ENCODE measurements around the gene RNF11. TPM values are rescaled to one million over a fixed set of nuclear protein-coding genes. Genes with fewer than 3 reads are reported as not detected.
"Not testable (repeated sequence)": the region's sequence is repeated elsewhere in the genome, so short reads cannot be mapped to it uniquely, and the experiment has no call there.

RNF11 gene
- total RNA-seq, 2 experiments from 2014 or later = 26.4 to 35.5 TPM

DNA sequence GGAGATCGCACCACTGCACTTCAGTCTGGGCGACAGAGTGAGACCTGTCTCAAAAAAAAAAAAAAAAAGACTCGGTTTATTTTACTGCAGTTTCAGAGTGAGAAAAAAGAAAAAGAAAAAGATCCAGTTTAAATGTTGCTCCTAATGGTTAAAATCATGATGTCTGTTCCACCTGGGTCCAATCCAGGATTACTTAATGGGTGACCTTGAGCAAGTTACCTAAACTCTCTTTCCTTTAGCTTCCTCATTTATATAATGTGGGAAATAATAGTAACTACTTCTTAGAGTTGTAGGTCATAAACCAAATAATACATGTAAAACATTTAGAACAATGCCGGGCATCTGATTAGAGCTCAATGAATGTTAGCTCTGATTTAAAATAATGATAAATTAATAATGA lies 19.4 kb upstream of the RNF11 start:
- ATAC-seq (no peak), DNase-seq (no peak)
- no peaks in the 10 kb centered on the region for H3K9me3 Mint-ChIP-seq (ENCODE audit: low read depth)
- no peaks in the 10 kb centered on the region for H3K27me3 Mint-ChIP-seq
- H3K27ac Mint-ChIP-seq = no peak overlapping the region
- no peaks in the 10 kb centered on the region for H3K36me3 Mint-ChIP-seq
- CTCF ChIA-PET = interaction anchor here (0.7 to 2.6 kb wide), 4 partner anchors 9 to 80 kb away, joined by 4 to 10 read pairs (median 4); no protein-coding TSS in a partner anchor
- peaks cover 25% of the 10 kb centered on the region for H3K4me1 Mint-ChIP-seq
- H3K4me3 Mint-ChIP-seq = no peak overlapping the region

DNA sequence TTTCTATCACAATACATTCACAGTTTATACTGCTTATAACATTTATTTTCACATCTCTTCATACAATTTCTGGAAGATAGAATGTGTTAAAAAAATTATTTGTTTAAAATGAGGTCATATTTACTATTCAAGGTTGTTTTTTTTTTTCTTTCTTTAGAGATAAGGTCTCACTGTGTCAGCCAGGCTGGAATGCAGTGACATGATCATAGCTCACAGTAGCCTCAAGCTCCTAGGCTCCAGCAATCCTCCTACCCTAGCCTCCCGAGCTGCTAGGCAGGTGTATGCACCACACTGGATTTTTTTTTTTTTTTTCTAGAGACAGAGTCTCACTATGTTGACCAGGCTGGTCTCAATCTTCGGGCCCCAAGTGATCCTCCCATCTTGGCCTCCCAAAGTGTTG lies 19.0 kb upstream of the RNF11 start:
- H3K4me1 Mint-ChIP-seq = peaks cover 25% of the 10 kb centered on the region
- ATAC-seq (no peak), DNase-seq (no peak)
- CTCF ChIA-PET = interaction anchor here (1.8 to 2.6 kb wide), 2 partner anchors 28 to 80 kb away, joined by 5 to 10 read pairs; no protein-coding TSS in a partner anchor
- no peak overlapping the region for H3K4me3 Mint-ChIP-seq
- H3K9me3 Mint-ChIP-seq (ENCODE audit: low read depth) = peaks cover under 1% of the 10 kb centered on the region
- H3K36me3 Mint-ChIP-seq = no peaks in the 10 kb centered on the region
- no peaks in the 10 kb centered on the region for H3K27me3 Mint-ChIP-seq
- no peak overlapping the region for H3K27ac Mint-ChIP-seq

DNA sequence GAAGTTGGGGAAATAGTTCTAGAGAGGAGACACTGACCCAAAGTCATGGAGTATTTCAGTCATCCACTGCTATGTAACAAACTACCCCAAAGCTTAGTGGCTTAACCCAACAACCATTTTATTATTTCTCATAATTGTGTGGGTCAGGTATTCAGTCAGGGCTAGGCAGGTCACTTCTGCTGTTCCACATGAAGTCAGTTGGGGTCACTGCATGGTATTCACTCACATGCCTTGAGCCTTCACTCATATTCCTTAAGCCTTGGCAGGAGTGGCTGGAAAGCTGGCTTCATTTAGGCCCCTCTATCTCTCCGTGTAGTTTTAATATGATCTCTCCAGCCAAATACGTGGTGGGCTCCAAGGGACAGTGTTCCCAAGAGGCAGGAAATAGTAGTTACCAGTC lies 17.5 kb upstream of the RNF11 start:
- ATAC-seq = no peak
- CTCF ChIA-PET = interaction anchor here (1.8 kb wide), 2 partner anchors 29 to 78 kb away, joined by 4 to 5 read pairs; no protein-coding TSS in a partner anchor
- Mint-ChIP-seq H3K9me3 (ENCODE audit: low read depth) (peaks cover 5% of the 10 kb centered on the region), H3K4me3 (no peak overlapping the region), H3K36me3 (no peaks in the 10 kb centered on the region), H3K27me3 (no peaks in the 10 kb centered on the region), H3K4me1 (peaks cover 25% of the 10 kb centered on the region), H3K27ac (no peak overlapping the region)
- no peak for DNase-seq

DNA sequence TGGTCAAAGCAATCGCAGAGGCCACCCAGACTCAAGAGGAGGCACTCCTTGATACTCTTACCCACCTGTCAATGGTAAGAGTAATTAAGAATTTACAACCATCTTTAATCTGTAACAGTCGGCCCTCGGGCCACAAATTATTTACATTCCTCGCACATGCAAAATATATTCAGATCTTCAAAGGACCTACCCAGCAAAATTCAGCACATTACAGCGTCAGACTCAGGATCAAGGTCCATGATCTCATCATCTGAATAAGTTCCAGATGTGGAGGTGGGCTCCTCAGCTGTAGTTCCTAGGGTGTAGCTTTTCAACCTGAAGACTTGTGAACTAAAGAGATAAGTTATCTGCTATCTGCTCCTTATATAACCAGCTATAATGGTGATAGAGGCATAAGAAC lies 17.1 kb upstream of the RNF11 start:
- DNase-seq = no peak
- no peaks in the 10 kb centered on the region for H3K27me3 Mint-ChIP-seq
- no peak overlapping the region for H3K4me3 Mint-ChIP-seq
- H3K9me3 Mint-ChIP-seq (ENCODE audit: low read depth) = peaks cover 5% of the 10 kb centered on the region
- H3K4me1 Mint-ChIP-seq = peaks cover 25% of the 10 kb centered on the region
- no peaks in the 10 kb centered on the region for H3K36me3 Mint-ChIP-seq
- no peak for ATAC-seq
- H3K27ac Mint-ChIP-seq = no peak overlapping the region
- CTCF ChIA-PET = interaction anchor here (1.8 kb wide), 1 partner anchor 30 kb away, joined by 4 read pairs; no protein-coding TSS in a partner anchor

DNA sequence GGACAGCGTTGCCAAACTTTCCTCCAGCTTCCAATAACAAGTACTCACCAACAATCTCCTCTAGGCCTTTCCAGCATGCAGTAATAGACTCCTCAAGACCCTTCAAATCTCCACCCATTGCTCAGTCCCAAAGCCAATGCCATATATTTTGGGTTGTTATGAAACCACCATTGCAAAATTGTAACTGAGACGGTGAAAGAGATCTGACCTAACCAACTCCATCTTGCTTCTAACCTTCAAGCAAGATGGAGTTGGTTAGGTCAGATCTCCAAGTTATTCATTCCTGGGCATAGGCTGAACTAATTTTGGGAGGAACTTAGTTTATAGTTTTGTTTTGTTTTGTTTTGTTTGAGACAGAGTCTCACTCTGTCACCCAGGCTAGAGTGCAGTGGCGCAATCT lies 14.5 kb upstream of the RNF11 start:
- DNase-seq; H3K27ac Mint-ChIP-seq; H3K4me3 Mint-ChIP-seq; H3K27me3 Mint-ChIP-seq; H3K36me3 Mint-ChIP-seq; H3K4me1 Mint-ChIP-seq; ATAC-seq; CTCF ChIA-PET; H3K9me3 Mint-ChIP-seq (ENCODE audit: low read depth): not testable (repeated sequence)

DNA sequence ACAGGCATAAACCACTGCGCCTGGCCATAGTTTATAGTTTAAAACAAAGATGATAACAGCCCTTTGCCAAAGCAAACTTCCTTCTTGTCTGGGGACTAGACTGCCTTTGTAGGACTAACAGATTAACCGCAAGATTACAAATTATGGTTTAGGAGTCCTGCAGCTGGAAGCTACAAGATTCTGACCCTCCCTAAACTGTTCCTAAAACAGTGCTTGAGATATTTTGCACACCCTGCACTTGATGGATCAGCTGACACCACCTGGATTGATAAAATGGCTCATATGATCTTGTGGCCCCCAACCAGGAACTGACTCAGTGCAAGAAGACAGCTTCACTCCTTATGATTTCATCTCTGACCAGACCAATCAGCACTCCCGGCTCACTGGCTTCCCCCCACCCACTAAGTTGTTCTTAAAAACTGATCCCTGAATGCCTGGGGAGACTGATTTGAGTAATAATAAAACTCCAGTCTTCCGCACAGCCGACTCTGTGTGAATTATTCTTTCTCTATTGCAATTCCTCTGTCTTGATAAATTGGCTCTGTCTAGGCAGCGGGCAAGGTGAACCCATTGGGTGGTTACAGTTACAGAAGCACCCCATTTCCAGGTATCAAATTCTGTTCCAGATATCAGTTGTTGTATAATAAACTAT lies 13.8 kb upstream of the RNF11 start:
- CTCF ChIA-PET = no interaction called here
- H3K36me3 Mint-ChIP-seq = no peaks in the 10 kb centered on the region
- no peak overlapping the region for H3K4me3 Mint-ChIP-seq
- no peak for ATAC-seq
- H3K27me3 Mint-ChIP-seq = no peaks in the 10 kb centered on the region
- H3K4me1 Mint-ChIP-seq = peaks cover 6% of the 10 kb centered on the region
- DNase-seq = no peak
- H3K9me3 Mint-ChIP-seq (ENCODE audit: low read depth) = peaks cover 5% of the 10 kb centered on the region
- no peak overlapping the region for H3K27ac Mint-ChIP-seq

DNA sequence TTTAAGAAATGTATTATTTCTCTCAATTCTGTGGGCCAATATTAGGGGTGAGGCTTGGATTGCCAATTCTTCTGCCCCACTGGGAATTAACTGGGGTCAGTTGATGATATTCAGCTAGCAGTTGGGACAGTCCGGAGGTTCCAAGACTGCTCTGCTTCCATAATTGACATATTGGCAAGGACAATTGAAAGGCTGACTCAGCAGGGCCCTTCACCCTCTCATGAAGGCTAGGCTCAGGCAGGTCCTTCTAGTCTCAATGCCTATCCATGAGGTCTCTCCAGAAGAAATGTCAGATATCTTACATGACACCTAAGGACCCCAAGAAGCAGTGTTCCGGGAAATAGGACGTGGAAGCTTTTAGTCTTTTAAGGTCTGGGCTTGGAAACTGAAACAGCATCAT lies 13.3 kb upstream of the RNF11 start:
- Mint-ChIP-seq H3K27ac (no peak overlapping the region), H3K27me3 (no peaks in the 10 kb centered on the region), H3K4me1 (peaks cover 6% of the 10 kb centered on the region), H3K36me3 (no peaks in the 10 kb centered on the region), H3K4me3 (no peak overlapping the region), H3K9me3 (ENCODE audit: low read depth) (peaks cover 5% of the 10 kb centered on the region)
- no peak for DNase-seq
- ATAC-seq = no peak
- CTCF ChIA-PET = no interaction called here

DNA sequence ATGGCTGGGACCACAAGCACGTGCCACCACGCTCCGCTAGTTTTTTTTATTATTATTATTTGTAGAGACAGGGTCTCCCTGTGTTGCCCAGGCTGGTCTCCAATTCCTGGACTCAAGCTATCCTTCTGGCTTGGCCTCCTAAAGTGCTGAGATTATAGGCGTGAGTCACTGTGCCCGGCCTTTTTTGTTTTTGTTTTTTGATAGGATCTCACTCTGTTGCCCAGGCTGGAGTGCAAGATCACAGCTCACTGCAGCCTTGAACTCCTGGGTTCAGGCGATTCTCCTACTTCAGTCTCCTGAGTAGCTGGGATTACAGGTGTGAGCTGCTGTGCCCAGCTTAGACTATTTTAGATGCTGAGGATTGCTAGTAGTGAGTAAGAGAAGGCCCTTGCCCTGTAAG lies 11.8 kb upstream of the RNF11 start:
- CTCF ChIA-PET = no interaction called here
- peaks cover 5% of the 10 kb centered on the region for H3K9me3 Mint-ChIP-seq (ENCODE audit: low read depth)
- ATAC-seq = no peak
- H3K4me3 Mint-ChIP-seq = no peak overlapping the region
- H3K36me3 Mint-ChIP-seq = no peaks in the 10 kb centered on the region
- H3K4me1 Mint-ChIP-seq = peaks cover 6% of the 10 kb centered on the region
- H3K27me3 Mint-ChIP-seq = no peaks in the 10 kb centered on the region
- DNase-seq = no peak
- H3K27ac Mint-ChIP-seq = no peak overlapping the region

DNA sequence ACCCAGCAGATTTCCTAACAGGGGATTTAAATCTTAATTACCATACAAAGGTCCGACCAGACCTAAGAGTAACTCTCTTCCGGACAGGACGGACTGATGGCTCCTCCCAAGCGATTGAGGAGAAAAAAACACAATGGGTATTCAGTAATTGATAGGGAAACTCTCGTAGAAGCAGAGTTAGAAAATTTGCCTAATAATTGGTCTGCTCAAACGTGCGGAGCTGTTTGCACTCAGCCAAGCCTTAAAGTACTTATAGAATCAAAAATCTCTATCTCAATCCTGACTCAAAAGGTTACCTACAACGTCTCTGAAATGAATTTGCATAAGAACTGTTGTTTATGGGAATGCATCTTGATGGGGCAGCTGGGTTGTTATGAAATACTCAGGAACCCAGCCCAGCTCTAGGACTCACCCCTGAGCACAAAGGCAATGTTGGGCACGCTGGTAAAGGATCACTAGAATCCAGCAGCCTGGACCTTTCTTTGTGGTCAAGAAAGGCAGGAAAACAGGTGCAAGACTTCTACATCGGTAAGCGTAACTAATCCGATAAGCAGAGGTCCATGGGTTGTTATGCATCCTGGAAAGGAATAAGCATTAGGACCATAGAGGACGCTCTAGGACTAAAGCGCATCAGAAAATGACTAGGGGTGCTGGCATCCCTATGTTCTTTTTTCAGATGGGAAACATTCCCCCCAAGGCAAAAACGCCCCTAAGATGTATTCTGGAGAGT lies 8.7 kb upstream of the RNF11 start:
- H3K4me1 Mint-ChIP-seq; H3K27me3 Mint-ChIP-seq; H3K4me3 Mint-ChIP-seq; H3K27ac Mint-ChIP-seq; DNase-seq; H3K36me3 Mint-ChIP-seq; ATAC-seq; H3K9me3 Mint-ChIP-seq (ENCODE audit: low read depth): not testable (repeated sequence)
- CTCF ChIA-PET = interaction anchor here (0.5 to 1.7 kb wide), 3 partner anchors 10 to 70 kb away, joined by 3 to 4 read pairs (median 3); no protein-coding TSS in a partner anchor

DNA sequence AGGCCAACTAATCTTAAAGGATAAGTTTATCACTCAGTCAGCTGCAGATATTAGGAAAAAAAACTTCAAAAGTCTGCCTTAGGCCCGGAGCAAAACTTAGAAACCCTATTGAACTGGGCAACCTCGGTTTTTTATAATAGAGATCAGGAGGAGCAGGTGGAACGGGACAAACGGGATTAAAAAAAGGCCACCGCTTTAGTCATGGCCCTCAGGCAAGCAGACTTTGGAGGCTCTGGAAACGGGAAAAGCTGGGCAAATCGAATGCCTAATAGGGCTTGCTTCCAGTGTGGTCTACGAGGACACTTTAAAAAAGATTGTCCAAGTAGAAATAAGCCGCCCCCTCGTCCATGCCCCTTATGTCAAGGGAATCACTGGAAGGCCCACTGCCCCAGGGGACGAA lies 7.6 kb upstream of the RNF11 start:
- CTCF ChIA-PET; H3K4me3 Mint-ChIP-seq; H3K36me3 Mint-ChIP-seq; H3K4me1 Mint-ChIP-seq; H3K27ac Mint-ChIP-seq; ATAC-seq; H3K9me3 Mint-ChIP-seq (ENCODE audit: low read depth); DNase-seq; H3K27me3 Mint-ChIP-seq: not testable (repeated sequence)

DNA sequence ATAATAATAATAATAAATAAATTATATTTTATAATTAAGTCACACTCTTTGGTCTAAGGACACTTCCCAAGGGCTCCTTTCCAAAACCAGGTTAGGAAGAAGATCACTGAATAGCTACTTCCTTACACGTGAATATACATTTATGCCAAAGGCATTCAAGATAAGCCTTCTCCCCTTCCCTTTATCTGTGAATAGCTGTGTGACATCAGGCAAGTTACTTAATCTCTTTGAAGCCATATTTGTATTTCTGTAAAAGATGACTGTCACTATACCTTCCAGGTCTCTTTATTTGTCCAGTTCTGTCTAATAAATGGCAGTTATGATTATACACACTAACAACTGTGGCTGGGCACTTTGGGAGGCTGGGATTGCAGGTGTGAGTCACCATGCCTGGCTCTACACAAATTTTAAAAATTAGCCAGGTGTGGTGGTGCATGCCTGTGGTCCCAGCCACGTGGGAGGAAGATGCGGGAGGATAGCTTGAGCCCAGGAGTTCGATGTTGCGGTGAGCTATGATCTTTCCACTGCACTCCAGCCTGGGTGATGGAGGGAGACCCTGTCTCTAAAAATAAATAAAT lies 5.5 kb upstream of the RNF11 start:
- Mint-ChIP-seq H3K27ac (no peak overlapping the region), H3K36me3 (no peaks in the 10 kb centered on the region)
- CTCF ChIA-PET = interaction anchor here (1.0 kb wide), 1 partner anchor 456 kb away, joined by 3 read pairs; no protein-coding TSS in a partner anchor

DNA sequence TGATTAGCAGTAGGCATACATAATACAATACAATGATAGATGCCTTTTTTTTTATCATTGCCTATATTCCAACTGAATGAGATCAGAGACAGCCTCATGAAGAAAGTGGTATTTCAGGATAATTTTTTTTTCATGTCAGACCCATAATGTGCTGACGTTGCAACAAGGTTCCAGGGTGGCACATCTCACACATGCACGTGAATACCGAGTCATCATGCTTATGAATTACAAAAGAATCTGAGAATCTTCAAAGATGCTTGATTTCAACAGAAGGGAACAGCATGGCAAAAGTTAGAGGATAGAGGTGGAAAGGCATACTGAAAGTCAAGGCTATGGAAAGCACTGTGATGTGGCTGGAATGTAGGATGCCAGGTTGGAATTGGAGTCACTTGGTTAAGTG lies 5.0 kb upstream of the RNF11 start:
- no peak overlapping the region for H3K4me3 Mint-ChIP-seq

More for the DNA sequence above, 5.5 kb upstream of the RNF11 start:
- no peak overlapping the region for H3K4me3 Mint-ChIP-seq
- H3K9me3 Mint-ChIP-seq (ENCODE audit: low read depth) = no peaks in the 10 kb centered on the region
- DNase-seq (no peak), ATAC-seq (no peak)
- H3K4me1 Mint-ChIP-seq = peaks cover 12% of the 10 kb centered on the region
- H3K27me3 Mint-ChIP-seq = no peaks in the 10 kb centered on the region

DNA sequence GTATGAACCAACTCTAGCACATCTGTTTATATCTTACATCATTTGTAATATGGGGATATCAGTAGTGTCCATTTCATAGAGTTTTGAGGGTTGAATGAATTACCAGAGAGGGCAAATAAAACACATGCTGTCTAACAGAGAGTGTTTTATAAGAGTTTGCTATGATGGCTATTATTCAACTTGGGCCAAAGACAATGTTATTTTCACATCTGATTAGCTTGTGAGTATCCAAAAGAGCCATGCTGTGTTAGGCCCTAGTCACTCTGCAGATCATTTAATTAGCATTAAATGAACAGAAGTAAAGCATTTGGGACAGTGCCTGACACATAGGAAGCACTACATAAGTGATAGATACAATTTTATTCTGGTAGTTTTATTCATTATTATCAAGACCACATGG lies 4.2 kb upstream of the RNF11 start:
- no peak for DNase-seq
- H3K4me3 Mint-ChIP-seq = no peak overlapping the region
- H3K27ac Mint-ChIP-seq = no peak overlapping the region
- no peaks in the 10 kb centered on the region for H3K36me3 Mint-ChIP-seq
- H3K4me1 Mint-ChIP-seq = peaks cover 13% of the 10 kb centered on the region
- no peaks in the 10 kb centered on the region for H3K9me3 Mint-ChIP-seq (ENCODE audit: low read depth)
- ATAC-seq = no peak
- CTCF ChIA-PET = interaction anchor here (1.0 kb wide), 1 partner anchor 457 kb away, joined by 3 read pairs; no protein-coding TSS in a partner anchor
- H3K27me3 Mint-ChIP-seq = no peaks in the 10 kb centered on the region

More for the DNA sequence above, 5.0 kb upstream of the RNF11 start:
- CTCF ChIA-PET = interaction anchor here (1.0 kb wide), 1 partner anchor 456 kb away, joined by 3 read pairs; no protein-coding TSS in a partner anchor
- Mint-ChIP-seq H3K27ac (no peak overlapping the region), H3K9me3 (ENCODE audit: low read depth) (no peaks in the 10 kb centered on the region), H3K36me3 (no peaks in the 10 kb centered on the region), H3K4me1 (peaks cover 13% of the 10 kb centered on the region), H3K27me3 (no peaks in the 10 kb centered on the region)
- no peak for DNase-seq
- no peak for ATAC-seq
